ENCODE measurements around the gene EMILIN2.

- TF ChIP-seq POLR2A (IDR thresholded peaks at IDR 0.05; ENCODE audit: extremely low read depth, insufficient read length) (no peak), CTCF (IDR thresholded peaks at IDR 0.05; ENCODE audit: low read depth, low read length) (no peak)
Measured at GRCh38 chr18:2948038-2948437, 101.2 kb downstream of the EMILIN2 start.
